ENCODE data around the gene MTA3. TPM values are rescaled to one million over a fixed set of nuclear protein-coding genes. Genes with fewer than 3 reads are reported as not detected.

The MTA3 gene
- total RNA-seq, 1 donor from 2014 or later: 34.3 TPM

- Histone ChIP-seq H3K27ac (no peak overlapping the region), H3K36me3 (peaks cover 2% of the 10 kb centered on the region), H3K4me1 (no peaks in the 10 kb centered on the region), H3K27me3 (no peaks in the 10 kb centered on the region), H3K4me3 (no peak overlapping the region), H3K9me3 (no peaks in the 10 kb centered on the region)
- intact Hi-C loops (cut with DNase I): no loop called here
- ATAC-seq: no peak
- DNase-seq: no peak
- TF ChIP-seq CTCF (IDR thresholded peaks at IDR 0.05): no peak
Observed at GRCh38 chr2:42587526-42588117, 19.2 kb downstream of the MTA3 start.

- intact Hi-C loops (cut with DNase I): no loop called here
- no peaks in the 10 kb centered on the region for H3K4me1 ChIP-seq
- TF ChIP-seq CTCF (IDR thresholded peaks at IDR 0.05): no peak
Observed at GRCh38 chr2:42588121-42588520, 19.7 kb downstream of the MTA3 start.

GRCh38 chr2:42590176-42590575, 21.7 kb downstream of the MTA3 start:
- Histone ChIP-seq H3K9me3 (no peaks in the 10 kb centered on the region), H3K4me3 (no peak overlapping the region), H3K27ac (no peak overlapping the region), H3K36me3 (no peaks in the 10 kb centered on the region), H3K27me3 (no peaks in the 10 kb centered on the region), H3K4me1 (no peaks in the 10 kb centered on the region)
- no peak for DNase-seq
- intact Hi-C loops (cut with DNase I): no loop called here
- ATAC-seq: no peak
- no peak for TF ChIP-seq CTCF (IDR thresholded peaks at IDR 0.05)

More at GRCh38 chr2:42588121-42588520, 19.7 kb downstream of the MTA3 start:
- Histone ChIP-seq H3K9me3 (no peaks in the 10 kb centered on the region), H3K27me3 (no peaks in the 10 kb centered on the region), H3K27ac (no peak overlapping the region), H3K4me3 (no peak overlapping the region), H3K36me3 (no peaks in the 10 kb centered on the region)
- DNase-seq (no peak), ATAC-seq (no peak)

GRCh38 chr2:42593282-42593681, 24.9 kb downstream of the MTA3 start:
- no peak for ATAC-seq
- Histone ChIP-seq H3K27me3 (no peaks in the 10 kb centered on the region), H3K4me3 (no peak overlapping the region), H3K27ac (no peak overlapping the region), H3K36me3 (no peaks in the 10 kb centered on the region), H3K4me1 (no peaks in the 10 kb centered on the region), H3K9me3 (no peaks in the 10 kb centered on the region)
- DNase-seq: no peak
- no peak for TF ChIP-seq CTCF (IDR thresholded peaks at IDR 0.05)
- intact Hi-C loops (cut with DNase I): no loop called here

- ATAC-seq: no peak
- intact Hi-C loops (cut with DNase I): no loop called here
- DNase-seq: no peak
Observed at GRCh38 chr2:42598656-42599055, 30.2 kb downstream of the MTA3 start.

More at GRCh38 chr2:42598656-42599055, 30.2 kb downstream of the MTA3 start:
- Histone ChIP-seq H3K36me3 (no peaks in the 10 kb centered on the region), H3K27ac (no peak overlapping the region), H3K9me3 (no peaks in the 10 kb centered on the region), H3K4me3 (no peak overlapping the region), H3K4me1 (no peaks in the 10 kb centered on the region), H3K27me3 (no peaks in the 10 kb centered on the region)
- TF ChIP-seq CTCF (IDR thresholded peaks at IDR 0.05): no peak

Measured in upper lobe of right lung (tissue), 1 donor.